GM19372 (cell line): ENCODE measurements around the gene LAMC3.
"Not testable (repeated sequence)": the region's sequence is repeated elsewhere in the genome, so short reads cannot be mapped to it uniquely, and the experiment has no call there.

Experiments used
- ATAC-seq: cut with Tn5 transposase; IDR thresholded peaks from one replicate; pipeline ENCODE4 v1.9.1; 2021; ENCODE audit warnings: mild to moderate bottlenecking, low read depth, moderate library complexity; ENCODE audit not compliant: unreplicated experiment

The LAMC3 gene

GRCh38 chr9:130990306-130990977 is 18.5 kb upstream of the LAMC3 start:
- no peak for ATAC-seq

DNA sequence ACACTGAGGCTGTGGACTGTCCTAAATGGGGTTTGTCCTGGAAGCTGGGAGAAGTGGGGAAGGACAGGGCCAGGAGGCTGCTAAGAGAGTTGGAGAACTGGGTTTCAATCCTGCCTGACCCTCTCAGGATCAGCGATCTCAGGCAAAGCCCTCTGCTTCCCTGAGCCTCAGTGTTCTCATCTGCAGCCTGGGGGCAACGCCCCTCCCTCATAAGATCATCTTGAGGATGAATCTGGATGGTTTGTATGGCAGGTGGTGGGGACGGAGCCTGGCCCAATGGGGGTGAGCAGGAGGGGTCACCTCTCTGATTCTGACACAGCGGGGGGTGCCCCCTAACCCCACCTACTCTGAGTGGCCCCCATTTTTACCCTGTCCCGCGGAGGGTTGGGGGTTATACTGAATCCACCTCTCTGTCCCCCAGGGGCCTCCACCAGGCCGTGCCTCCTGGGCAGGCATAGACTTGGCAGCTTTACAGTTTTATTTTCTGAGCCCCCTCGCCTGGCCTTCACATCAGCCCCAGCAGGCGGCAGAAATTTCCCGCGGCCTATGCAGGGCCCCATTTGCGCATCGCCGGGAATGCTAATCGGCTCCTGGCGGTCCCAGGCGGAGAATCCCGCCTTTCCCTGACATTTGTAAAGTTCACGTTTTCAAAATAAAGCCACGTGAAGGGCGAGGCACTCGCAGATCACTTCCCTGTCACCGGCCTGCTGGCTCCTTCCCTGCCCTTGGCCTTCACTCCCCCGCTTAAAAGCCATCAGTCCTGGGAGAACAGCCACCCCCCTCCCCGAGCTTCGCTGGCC is 17.8 kb upstream of the LAMC3 start:
- ATAC-seq = no peak

GRCh38 chr9:130991778-130992681 is 16.9 kb upstream of the LAMC3 start:
- ATAC-seq = no peak

DNA sequence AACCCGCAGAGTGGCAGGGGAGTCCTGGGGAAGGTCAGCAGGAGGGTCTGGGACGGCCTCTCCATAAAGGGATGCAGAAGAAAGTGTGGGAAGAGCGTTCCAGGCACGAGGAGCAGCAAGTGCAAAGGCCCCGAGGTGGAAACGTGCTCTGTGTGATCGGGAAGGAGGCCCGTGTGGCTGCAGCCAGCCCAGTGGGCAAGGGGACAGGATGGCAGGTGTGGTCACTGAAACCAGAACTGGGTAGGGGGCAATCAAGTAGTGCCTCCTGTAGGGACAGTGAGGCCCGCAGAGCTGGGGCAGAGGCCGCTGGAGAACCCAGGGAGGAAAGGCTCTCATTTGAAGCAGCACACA is 16.3 kb upstream of the LAMC3 start:
- ATAC-seq = no peak

DNA sequence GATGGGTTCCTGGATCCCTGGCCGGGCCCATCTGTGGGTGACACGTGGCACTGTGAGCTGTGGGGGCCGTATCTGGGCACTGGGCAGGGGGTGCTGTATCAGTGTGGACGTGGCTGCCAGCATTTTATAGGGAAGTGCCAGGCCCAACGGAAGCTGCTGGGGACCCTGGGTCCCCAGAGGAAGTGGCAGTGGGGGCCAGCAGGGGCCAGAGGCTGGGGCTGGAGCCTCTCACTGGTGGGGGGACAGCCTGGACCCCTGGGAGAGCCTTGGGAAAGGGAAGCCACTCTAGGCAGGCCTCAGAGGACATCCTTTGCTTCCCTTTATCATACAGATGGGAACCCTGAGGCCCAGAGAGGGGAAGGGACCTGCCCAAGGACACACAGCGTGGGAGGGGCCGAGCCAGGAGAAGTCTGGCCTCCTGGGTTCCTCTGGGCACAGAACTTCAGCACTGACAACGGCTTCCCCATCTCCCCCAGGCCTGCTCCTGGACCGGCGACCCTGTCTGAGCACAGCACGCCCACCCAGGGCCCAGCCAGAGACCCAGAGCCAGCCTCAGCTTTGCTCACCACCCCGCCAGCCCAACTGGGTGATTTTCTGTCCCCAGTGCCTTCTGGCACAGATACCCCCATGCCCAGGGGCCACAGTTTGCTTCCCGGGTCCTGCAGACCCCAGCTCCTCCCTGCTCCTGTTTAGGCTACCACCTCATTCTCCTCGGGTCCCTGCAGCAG is 15.5 kb upstream of the LAMC3 start:
- no peak for ATAC-seq

GRCh38 chr9:130994135-130995085 is 14.6 kb upstream of the LAMC3 start:
- no peak for ATAC-seq

DNA sequence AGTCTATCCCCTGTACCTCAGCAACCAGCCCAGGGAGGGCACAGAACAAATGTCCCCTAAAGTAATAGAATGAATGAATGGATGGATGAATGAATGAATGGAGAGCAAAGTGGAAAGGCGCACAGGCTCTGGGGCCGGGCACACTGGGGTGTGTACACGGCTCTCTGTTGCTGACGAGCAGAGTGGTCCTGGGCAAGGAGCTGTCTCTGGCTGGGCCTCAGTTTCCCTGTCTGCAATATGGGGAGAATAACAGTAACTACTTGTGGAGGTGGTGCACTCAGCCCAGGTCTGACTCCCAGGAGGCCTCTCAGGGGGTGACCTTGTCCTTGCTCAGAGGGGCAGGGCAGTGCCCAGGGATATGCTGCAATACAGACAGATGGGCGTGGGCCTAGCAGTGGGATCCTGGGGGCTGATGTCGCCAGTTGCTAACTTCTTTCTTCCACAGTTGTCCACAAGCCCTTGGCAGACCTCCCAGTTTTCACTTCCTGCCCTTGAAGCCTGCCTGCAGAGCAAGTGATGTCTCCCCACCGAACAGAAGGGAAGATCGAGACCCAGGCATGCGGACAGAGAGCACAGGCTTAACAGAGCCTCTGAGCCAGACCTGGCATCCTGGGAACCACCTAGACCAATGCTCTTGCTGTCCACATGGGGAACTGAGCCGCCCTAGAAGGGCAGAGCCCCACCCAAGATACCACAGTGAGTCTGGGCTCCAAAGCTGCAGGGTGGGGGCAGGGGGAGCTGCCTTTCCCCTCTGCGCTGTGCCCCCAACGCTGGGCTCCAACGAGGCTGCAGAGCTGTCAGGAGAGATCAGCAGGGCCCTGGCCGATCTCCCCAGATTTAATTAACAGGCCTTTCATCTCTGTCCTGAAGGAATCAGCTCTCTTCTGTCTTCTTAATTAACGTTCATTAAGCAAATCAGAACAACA is 13.6 kb upstream of the LAMC3 start:
- no peak for ATAC-seq

- ATAC-seq = no peak
Observed at GRCh38 chr9:130996205-130996604, 12.8 kb upstream of the LAMC3 start.

- no peak for ATAC-seq
Observed at GRCh38 chr9:130996676-130997394, 12.1 kb upstream of the LAMC3 start.

DNA sequence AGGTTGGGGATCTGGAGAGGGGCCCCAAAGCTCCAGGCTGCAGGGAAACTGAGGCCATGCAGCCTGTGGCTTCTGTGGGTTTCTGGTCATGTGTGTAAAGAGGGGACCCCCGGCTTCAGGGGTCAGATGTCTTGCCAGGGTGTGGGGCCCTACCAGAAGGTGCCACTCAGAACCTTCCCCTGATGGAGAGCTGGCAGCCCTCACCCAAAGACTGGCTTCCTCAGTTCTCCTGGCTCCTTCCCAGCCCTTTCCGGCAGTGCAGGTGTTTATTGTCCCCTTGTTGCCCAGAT is 11.6 kb upstream of the LAMC3 start:
- no peak for ATAC-seq

GRCh38 chr9:130997925-130998596 is 10.9 kb upstream of the LAMC3 start:
- ATAC-seq = no peak

DNA sequence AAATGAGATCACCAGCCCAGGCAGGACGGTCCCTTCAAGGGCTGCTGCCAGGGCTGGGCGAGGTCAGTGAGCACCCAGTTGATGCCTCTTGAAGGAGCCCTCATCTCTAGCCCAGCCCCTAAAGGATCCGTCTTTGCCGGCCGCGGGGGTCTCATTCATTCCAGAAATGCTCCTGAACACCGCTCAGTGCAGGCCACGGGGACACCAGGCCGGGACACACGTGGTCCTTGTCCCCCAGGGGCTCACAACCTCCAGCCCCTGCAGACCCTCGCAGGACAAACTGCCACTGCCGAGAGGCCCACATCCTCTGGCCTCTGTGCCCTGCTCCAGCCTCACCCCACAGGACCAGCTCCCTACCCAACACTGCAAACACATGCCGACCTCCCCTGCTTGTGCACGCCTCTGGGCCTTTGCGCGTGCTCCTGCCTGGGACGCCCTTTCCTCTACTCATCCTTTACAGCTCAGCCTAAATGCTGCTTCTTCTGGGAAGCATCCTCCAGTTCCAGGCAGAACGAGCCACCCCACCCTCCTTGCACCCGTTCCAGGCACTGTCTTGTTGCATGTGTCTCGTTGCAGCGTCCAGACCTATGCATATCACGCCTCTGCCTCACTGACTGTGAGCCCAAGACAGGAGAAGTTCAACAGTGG is 10.3 kb upstream of the LAMC3 start:
- ATAC-seq = no peak

GRCh38 chr9:130999245-130999623 is 9.7 kb upstream of the LAMC3 start:
- no peak for ATAC-seq

- not testable (repeated sequence) for ATAC-seq
Observed at GRCh38 chr9:131000526-131000925, 8.4 kb upstream of the LAMC3 start.

- ATAC-seq = no peak
Observed at GRCh38 chr9:131001021-131001420, 8.0 kb upstream of the LAMC3 start.

- ATAC-seq = no peak
Observed at GRCh38 chr9:131001990-131002389, 7.0 kb upstream of the LAMC3 start.

DNA sequence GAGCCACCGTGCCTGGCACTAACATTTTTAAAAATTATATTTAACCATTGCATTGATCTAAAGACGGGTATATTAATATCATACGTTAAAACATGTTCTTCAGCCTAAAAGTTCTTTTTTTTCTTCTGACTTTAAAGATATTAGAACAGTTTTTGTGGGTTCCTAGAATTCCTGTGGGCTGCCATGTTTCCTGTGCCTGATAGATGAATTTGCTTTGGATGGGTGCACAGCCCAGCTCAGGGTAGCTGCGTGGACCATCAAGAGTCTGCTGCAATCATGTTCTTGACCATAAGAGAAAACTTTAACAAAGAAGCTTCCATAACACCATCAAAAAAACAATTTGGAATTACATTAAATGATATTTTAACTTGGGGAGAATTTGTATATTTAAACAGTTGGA is 2.4 kb upstream of the LAMC3 start:
- ATAC-seq = no peak
